D721Med (cell line): Measurements from ENCODE around the gene AATF.

Experiments used
- DNase-seq: peaks from one replicate; pipeline ENCODE4 v3.0.0; 2011; ENCODE audit warnings: low spot score; ENCODE audit not compliant: insufficient read length
- FAIRE-seq: peaks from 2 replicates; lab custom pipeline; 2011; peaks lifted over from hg19 to GRCh38; lab: Jason Lieb, UNC
- TF ChIP-seq, protein P1 (sequence below): IDR thresholded peaks from 2 replicates; pipeline ENCODE4 v1.5.1; 2012; ENCODE audit warnings: mild to moderate bottlenecking, control low read depth; ENCODE audit not compliant: insufficient read depth; ENCODE audit errors: missing control alignments

Gene AATF

DNA sequence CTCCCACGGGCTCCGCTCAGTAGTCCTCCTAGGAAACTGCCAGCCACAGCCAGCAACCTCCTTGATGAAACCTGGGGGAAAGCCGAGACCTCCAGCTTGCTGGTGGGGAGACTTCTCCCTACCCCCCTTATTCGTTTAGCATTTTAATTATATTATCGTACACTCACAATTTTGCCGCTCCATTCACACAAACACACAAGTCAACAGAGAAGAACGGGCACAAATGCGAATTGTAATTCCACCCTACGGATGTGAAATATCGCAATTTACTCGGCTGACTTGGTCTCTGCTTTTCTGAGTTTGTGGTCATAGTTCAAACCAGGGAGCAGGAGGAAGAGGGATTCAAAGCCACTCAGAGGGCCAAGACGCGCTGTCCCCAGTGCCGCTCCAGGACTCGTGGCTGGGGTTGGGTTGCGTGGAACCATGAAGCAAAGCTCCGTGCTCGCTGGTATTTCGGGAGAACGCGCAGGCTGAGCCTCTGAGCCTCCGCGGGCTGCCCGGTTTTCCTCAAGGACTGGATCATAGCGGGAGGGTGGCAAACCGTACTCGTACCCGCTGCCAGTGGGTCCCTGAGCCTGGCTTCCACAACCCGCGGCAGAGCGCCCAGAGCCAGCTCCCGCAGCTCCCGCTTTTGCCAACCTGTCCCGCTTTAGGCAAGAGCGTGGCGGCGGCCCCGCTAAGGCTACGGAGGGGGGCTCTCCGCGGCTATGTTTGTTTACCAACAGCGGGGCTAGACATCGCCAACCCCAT is 9.5 kb upstream of the AATF start:
- FAIRE-seq (no peak), DNase-seq (no peak)
- TF ChIP-seq, protein P1, sequence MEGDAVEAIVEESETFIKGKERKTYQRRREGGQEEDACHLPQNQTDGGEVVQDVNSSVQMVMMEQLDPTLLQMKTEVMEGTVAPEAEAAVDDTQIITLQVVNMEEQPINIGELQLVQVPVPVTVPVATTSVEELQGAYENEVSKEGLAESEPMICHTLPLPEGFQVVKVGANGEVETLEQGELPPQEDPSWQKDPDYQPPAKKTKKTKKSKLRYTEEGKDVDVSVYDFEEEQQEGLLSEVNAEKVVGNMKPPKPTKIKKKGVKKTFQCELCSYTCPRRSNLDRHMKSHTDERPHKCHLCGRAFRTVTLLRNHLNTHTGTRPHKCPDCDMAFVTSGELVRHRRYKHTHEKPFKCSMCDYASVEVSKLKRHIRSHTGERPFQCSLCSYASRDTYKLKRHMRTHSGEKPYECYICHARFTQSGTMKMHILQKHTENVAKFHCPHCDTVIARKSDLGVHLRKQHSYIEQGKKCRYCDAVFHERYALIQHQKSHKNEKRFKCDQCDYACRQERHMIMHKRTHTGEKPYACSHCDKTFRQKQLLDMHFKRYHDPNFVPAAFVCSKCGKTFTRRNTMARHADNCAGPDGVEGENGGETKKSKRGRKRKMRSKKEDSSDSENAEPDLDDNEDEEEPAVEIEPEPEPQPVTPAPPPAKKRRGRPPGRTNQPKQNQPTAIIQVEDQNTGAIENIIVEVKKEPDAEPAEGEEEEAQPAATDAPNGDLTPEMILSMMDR: no peak

DNA sequence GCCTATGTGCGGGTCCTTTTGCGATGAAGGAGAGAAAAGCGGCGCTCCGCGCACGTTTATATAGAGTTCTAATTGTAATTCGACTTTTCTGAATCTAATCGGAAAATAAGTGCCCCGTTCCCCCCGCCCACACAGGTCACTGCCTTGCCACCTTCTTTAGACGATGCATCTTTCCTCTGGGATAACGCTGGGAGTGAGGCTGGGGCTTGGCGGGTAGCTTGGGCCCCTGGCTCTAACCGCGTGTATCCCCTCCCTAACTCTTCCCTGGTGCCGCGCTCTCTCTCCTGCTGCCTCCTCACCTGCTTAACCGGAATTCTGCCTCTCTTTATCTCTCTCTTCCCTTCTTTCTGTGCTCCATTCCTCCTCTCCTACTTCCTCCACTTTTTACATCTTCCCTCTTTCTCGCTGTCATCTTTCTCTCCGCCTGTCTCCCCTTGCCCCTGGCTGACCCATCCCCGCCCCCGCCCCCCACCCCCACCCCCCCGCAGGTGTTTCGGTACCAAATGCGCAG is 8.9 kb upstream of the AATF start:
- TF ChIP-seq, protein P1: no peak
- no peak for FAIRE-seq
- DNase-seq: no peak

DNA sequence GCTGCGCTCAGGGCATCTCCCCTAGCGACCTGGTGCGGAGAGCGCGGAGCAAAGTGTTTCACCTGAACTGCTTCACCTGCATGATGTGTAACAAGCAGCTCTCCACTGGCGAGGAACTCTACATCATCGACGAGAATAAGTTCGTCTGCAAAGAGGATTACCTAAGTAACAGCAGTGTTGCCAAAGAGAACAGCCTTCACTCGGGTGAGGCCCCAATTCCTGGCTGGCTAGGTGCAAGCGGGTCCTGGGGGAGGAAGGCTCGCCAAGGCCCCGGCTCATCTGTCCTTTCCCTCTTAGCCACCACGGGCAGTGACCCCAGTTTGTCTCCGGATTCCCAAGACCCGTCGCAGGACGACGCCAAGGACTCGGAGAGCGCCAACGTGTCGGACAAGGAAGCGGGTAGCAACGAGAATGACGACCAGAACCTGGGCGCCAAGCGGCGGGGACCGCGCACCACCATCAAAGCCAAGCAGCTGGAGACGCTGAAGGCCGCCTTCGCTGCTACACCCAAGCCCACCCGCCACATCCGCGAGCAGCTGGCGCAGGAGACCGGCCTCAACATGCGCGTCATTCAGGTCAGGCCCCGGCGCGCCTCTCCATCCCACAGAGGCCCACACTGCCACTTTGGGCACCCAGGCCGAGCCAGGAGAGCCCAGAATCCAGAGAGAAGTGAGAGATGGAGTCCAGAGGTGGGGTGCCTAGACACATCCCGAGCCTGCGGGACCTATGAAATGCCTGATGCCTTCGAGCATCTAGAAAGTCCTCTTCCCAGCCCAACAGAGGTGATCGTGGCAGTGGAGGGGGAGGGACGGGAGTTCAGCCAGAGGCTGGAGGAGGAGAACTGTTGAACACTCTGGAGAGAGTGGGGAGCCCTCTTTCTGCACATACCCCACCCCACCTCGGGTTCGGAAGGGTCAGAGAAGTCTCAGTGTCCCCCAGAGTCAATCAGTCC is 8.2 kb upstream of the AATF start:
- FAIRE-seq: no peak
- no peak for DNase-seq
- TF ChIP-seq, protein P1: no peak

DNA sequence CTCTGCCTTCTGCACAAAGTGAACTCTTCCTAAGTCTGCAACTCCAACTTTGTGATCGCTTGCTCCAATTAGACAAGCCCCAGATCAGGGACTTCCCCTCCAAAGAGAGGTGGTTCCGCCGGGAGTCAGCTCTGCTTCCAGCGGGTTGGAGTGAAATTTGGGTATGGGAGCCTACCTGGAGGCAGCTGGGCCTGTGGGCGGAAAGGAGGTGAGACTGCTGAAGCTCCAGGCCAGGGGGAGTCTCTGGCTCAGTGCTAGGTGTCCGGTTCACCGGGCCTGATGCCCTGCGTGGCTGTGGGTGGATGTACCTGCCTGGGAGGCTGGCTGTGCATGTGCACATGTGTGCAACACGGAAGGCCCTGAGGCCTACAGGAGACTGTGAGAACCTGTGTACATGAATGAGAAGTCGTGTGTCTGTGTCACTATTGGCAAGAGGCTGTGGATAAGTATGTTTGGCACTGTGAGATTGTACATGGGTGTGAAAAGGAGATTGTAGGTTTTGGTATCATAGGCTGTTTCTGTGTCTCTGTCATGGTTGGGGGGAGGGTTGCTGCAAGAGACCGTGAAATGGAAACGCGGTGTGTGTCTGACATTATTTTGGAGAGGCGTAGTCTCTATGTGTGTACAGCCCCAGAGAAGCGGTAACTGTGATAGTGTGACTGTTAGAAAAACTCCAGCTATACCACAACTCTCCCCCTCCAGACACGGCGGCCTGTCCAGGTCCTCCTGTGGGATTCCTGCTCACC is 7.3 kb upstream of the AATF start:
- DNase-seq (no peak), FAIRE-seq (no peak)
- TF ChIP-seq, protein P1: no peak

DNA sequence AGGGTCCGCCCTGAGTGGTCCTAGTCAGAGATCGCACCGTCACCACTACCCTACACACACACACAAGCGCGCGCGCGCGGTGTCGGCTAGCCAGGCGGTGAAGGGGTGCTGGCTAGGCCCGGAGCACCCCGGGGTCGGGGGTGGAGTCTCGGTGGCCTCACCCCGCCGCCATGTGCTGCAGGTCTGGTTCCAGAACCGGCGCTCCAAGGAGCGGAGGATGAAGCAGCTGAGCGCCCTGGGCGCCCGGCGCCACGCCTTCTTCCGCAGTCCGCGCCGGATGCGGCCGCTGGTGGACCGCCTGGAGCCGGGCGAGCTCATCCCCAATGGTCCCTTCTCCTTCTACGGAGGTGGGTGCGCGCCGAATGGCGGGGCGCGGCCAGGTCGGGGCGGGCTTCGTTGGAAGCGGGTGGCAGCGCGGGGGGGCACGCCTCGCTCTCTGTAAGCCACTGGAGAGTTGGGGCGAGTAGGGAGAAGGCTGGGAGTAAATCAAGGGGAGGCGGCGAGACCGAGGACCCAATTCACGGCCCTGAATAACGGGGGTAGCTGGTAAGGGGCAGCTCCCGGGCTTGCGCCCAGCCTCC is 6.6 kb upstream of the AATF start:
- DNase-seq (no peak), FAIRE-seq (no peak)
- TF ChIP-seq, protein P1: no peak

DNA sequence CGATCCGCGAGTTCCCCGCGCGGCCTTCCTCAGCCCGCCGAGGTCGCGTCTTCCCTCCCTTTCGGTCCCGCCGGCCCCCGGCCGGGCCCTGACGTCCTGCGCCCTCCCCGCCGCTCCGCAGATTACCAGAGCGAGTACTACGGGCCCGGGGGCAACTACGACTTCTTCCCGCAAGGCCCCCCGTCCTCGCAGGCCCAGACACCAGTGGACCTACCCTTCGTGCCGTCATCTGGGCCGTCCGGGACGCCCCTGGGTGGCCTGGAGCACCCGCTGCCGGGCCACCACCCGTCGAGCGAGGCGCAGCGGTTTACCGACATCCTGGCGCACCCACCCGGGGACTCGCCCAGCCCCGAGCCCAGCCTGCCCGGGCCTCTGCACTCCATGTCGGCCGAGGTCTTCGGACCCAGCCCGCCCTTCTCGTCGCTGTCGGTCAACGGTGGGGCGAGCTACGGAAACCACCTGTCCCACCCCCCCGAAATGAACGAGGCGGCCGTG is 6.1 kb upstream of the AATF start:
- TF ChIP-seq, protein P1: no peak
- no peak for FAIRE-seq

More for the DNA sequence above, 6.1 kb upstream of the AATF start:
- no peak for DNase-seq
